ENCODE measurements around the gene TTI1. TPM values are rescaled to one million over a fixed set of nuclear protein-coding genes. Genes with fewer than 3 reads are reported as not detected.

TTI1 gene
- 38.4 TPM for polyA plus RNA-seq (ENCODE audit: insufficient read length)
- long read RNA-seq, donor 1, transcript TTI1-203 (7 exons, 3,791 nt), result major isoform, 6 of 26 reads
- long read RNA-seq, donor 1, partial matches to known transcripts, result 17 of 26 reads
- long read RNA-seq, donor 1, other reads (novel, unspliced or antisense), result 0 of 26 reads
- long read RNA-seq, donor 2, transcript TTI1-203 (7 exons, 3,791 nt), result major isoform, 5 of 22 reads
- long read RNA-seq, donor 2, partial matches to known transcripts, result 14 of 22 reads
- long read RNA-seq, donor 2, other reads (novel, unspliced or antisense), result 0 of 22 reads
- long read RNA-seq, donor 3, partial matches to known transcripts, result 7 of 11 reads
- long read RNA-seq, donor 3, other reads (novel, unspliced or antisense), result 0 of 11 reads
- long read RNA-seq, donor 4, result 0 reads
- long read RNA-seq, donor 5, partial matches to known transcripts, result 0 of 6 reads
- long read RNA-seq, donor 5, other reads (novel, unspliced or antisense), result 0 of 6 reads
- long read RNA-seq, donor 6, transcript TTI1-203 (7 exons, 3,791 nt), result major isoform, 6 of 21 reads
- long read RNA-seq, donor 6, partial matches to known transcripts, result 14 of 21 reads
- long read RNA-seq, donor 6, other reads (novel, unspliced or antisense), result 0 of 21 reads
- long read RNA-seq, donor 7, partial matches to known transcripts, result 32 of 35 reads
- long read RNA-seq, donor 7, other reads (novel, unspliced or antisense), result 0 of 35 reads
- long read RNA-seq, donor 8, partial matches to known transcripts, result 5 of 10 reads
- long read RNA-seq, donor 8, other reads (novel, unspliced or antisense), result 0 of 10 reads

GRCh38 chr20:38033330-38034107 is at the start of gene TTI1, which contains the start of gene RPRD1B:
Gene TTI1, minus strand, starts transcription at chr20:38033456. Its CDS starts 19,640 bp downstream, at chr20:38013816.
Gene RPRD1B, plus strand, starts transcription at chr20:38033746. Its CDS starts 202 bp downstream, at chr20:38033948.
- peak; percentile 93 for DNase-seq

DNA sequence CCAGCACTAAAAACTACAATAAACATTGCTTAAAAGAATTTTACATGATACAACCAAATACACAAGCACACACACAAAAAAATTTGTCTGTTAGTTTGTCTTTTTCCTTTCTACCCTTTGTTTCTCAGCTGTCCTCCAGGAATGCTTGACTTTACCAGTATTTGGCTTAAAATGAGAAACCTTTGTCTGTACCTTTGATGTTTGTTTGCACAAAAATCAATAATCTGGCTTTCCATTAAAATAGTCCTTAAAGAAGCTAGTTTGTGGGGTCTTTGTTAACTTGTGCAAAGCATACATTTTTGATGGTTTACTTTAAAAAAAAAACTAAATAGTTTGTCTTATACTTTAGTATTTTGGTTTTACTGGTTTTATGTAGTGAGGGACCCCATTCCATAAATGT is 49.6 kb upstream of the TTI1 start:
- DNase-seq, result no peak

GRCh38 chr20:38081575-38081974 is 48.3 kb upstream of the TTI1 start:
- no peak for DNase-seq

GRCh38 chr20:38079353-38079752 is 46.1 kb upstream of the TTI1 start:
- DNase-seq, result no peak

- DNase-seq, result no peak
Observed at GRCh38 chr20:38078084-38078483, 44.8 kb upstream of the TTI1 start.

- DNase-seq, result no peak
Observed at GRCh38 chr20:38076548-38076947, 43.3 kb upstream of the TTI1 start.

- no peak for DNase-seq
Observed at GRCh38 chr20:38075161-38075998, 42.1 kb upstream of the TTI1 start.

- peak; percentile 76 for DNase-seq
Observed at GRCh38 chr20:38073307-38074071, 40.2 kb upstream of the TTI1 start.

- no peak for DNase-seq
Observed at GRCh38 chr20:38072898-38073297, 39.6 kb upstream of the TTI1 start.

GRCh38 chr20:38067717-38068365 is 34.6 kb upstream of the TTI1 start:
- no peak for DNase-seq

DNA sequence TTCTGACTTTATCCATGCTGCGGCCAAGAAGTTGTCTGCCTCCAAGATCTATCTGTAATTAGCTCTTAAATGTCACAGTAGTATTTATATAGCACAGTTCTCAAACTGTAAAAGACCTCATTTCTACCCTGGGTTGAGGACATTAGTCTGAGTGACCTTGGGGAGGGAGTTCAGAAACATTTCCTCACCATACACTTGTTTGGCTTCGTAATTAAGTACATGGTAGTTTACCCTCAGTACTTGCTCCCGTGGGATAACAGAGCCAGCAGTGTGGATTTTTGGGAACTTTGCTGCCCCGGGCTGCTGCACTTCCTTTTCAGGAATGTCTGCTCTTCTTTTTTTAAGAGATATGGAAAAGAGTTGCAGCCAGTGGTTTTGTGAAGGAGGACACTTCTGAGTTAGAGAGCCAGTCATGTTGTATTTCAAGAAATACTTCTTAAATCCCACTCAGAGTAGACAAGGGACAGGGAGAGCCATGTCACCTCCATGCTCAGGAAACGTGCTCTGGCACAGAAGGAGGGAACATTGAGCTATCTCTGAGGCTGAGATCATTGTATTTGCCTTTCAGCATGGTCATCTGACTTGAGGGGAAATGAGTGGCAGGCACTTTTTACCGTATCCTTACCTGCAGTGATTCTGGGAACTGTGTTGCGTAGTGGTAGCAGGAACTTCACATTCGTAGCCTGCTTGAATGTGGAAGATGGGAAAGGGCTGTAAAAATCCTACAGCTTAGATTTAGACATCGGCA is 33.9 kb upstream of the TTI1 start:
- no peak for DNase-seq

DNA sequence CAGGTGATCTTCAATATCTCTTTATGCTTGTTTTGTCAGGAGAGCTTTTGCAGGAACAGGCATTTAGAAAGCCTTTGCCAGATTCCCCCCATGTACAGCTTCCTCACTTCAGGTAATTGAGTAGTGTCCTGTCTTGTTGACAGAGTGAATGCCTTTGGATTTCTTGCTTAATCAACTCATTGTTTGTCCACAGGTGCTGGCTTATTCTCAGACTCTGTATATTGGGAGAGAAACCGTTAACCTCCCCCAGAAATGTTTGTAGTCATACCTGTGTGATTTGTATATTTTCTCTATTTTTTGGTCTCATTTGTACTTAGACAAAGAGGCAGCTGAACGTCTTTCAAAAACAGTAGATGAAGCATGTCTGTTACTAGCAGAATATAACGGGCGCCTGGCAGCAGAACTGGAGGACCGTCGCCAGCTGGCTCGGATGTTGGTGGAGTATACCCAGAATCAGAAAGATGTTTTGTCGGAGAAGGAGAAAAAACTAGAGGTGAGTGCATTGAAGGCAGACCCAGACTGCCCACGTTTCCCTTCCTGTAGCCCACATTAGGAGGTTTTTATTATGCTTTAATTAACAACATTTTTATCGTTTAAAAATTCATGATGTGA is 32.6 kb upstream of the TTI1 start:
- no peak for DNase-seq

- DNase-seq, result no peak
Observed at GRCh38 chr20:38063911-38064530, 30.8 kb upstream of the TTI1 start.

- no peak for DNase-seq
Observed at GRCh38 chr20:38062890-38063289, 29.6 kb upstream of the TTI1 start.

GRCh38 chr20:38061109-38061508 is 27.9 kb upstream of the TTI1 start:
- DNase-seq, result no peak

DNA sequence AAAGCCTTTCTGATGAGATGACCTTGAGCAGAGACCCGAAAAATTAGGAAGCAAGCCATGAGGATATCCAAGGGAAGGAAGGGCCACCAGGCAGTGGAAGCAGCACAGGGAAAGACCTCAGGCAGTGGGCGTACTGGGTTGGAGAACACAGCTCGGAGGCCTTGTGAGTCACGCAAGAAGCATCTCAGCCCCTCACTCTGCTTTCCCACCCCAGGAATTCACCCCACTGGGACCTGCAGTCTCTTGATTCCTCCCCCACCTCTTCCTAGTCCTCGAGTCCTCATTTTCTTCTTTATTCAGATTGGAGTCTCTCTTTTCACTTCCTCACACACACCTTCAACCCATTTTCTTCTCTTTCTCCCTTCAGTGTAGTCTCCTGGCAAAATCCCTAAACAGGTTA is 27.3 kb upstream of the TTI1 start:
- no peak for DNase-seq

DNA sequence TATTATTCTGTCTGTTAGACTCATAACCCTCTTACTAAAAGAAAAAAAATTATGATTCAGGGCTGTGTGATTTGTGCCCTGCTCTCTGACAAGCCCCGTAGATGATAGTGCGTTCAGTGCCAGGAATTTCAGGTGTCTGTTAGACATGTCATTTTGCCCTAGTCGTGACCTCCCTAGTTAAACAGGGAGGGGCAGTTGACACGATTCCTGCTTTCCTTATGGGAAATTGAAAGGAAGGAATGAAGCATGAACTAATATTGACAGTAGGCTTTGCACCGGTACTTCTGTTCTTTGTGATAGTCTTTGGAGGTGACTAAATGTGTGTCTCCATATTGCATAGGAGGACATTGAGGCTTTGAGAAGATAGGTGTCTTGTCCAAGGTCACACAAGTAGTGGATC is 26.6 kb upstream of the TTI1 start:
- DNase-seq, result no peak

DNA sequence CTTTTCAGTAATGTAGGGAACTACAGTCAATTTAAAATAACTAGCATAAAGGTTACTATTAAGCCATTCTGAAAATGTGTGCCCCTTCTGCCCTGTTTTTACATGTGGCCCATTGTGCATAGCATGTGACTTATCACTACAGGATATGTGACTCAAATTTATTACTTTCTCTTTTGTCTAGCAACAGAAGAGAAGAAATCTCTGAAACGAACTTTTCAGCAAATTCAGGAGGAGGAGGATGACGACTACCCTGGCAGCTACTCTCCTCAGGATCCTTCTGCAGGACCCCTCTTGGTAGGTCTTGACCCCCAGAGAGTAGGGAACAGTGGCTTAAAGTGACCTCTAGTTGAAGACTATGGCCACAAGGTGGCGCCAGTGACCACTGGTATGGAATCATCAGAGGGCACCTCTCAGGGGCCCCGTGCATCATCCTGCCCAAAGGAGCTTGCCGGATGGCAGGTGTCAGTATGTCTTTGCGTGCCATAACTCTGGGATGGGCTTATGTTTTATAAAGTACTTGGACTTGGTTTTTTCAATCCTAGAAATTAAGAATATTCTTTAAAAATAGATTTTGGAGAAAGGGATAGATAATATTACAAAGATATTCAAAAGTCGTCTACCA is 24.2 kb upstream of the TTI1 start:
- DNase-seq, result peak; percentile 76
